Measurements from ENCODE around the gene RNF14. TPM values are rescaled to one million over a fixed set of nuclear protein-coding genes. Genes with fewer than 3 reads are reported as not detected.

Gene RNF14
- polyA plus RNA-seq, 3 donors, result 9.7 to 52.8 (median 31.2) TPM

DNA sequence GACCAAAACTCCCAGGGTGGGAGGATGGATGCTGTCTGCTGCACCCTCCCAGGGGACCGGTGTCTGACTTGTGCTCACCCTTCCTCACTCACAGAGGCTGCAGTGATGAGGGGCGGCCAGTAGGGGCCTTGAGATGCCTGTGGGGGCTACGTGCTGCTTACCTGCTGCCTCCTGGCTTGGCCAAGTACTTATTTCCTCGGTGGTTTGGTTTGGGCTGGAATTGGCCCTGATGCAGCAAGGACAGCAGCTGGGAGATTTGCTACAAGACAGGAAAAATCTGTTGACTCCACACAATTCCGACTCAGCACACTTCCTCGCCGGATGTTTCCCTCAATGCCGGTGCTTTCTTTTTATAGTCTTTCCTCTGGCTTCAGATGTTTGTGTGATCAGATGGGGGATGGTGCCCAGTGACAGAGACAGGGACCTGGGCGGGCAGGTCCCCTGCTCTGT is 17.5 kb upstream of the RNF14 start:
- Histone ChIP-seq H3K4me2 (replicated peaks; ENCODE audit: extremely low read depth, low read length, poor library complexity, severe bottlenecking) (no peak overlapping the region), H3K4me1 (ENCODE audit: control insufficient read depth in 1 of 2, insufficient read depth in 2 of 2, low read length in 2 of 2) (peaks cover 20 to 23% of the 10 kb centered on the region in 2 donors), H3K27me3 (ENCODE audit: control insufficient read depth in 2 of 2, insufficient read depth in 2 of 2, low read length in 2 of 2) (no peaks in the 10 kb centered on the region), H3K9ac (ENCODE audit: insufficient read depth, low read length, poor library complexity, severe bottlenecking) (no peak overlapping the region), H3K4me3 (replicated peaks in 1 of 3; ENCODE audit: low read depth in 2 of 3, low read length in 3 of 3) (no peak overlapping the region), H4K20me1 (ENCODE audit: insufficient read depth, low read length) (no peaks in the 10 kb centered on the region), H3K79me2 (ENCODE audit: insufficient read depth, low read length) (no peaks in the 10 kb centered on the region), H2AFZ (ENCODE audit: insufficient read depth, low read depth, low read length, poor library complexity, severe bottlenecking) (no peak overlapping the region), H3K9me3 (replicated peaks in 1 of 2; ENCODE audit: control insufficient read depth in 1 of 2, insufficient read depth in 1 of 2, low read length in 2 of 2) (no peaks in the 10 kb centered on the region), H3K27ac (ENCODE audit: low read depth in 1 of 2, low read length in 2 of 2) (no peak overlapping the region), H3K36me3 (replicated peaks in 1 of 2; ENCODE audit: control insufficient read depth in 1 of 2, insufficient read depth in 2 of 2, low read length in 2 of 2) (no peaks in the 10 kb centered on the region)
- Mint-ChIP-seq H3K9me3 (no peaks in the 10 kb centered on the region), H3K4me1 (peaks cover 37% of the 10 kb centered on the region), H3K27ac (no peak overlapping the region), H3K36me3 (peaks cover under 1 to 8% of the 10 kb centered on the region in 2 donors), H3K27me3 (ENCODE audit: low read depth in 3 of 3) (peaks cover 2 to 15% (median 4%) of the 10 kb centered on the region in 3 donors), H3K4me3 (peak overlapping the region in 1 of 2 donors; percentile 28)
- no peak for DNase-seq
- 65% methylated on average over 2 of the region's 9 CpGs for WGBS (ENCODE audit: insufficient coverage)
- TF ChIP-seq, protein P1, sequence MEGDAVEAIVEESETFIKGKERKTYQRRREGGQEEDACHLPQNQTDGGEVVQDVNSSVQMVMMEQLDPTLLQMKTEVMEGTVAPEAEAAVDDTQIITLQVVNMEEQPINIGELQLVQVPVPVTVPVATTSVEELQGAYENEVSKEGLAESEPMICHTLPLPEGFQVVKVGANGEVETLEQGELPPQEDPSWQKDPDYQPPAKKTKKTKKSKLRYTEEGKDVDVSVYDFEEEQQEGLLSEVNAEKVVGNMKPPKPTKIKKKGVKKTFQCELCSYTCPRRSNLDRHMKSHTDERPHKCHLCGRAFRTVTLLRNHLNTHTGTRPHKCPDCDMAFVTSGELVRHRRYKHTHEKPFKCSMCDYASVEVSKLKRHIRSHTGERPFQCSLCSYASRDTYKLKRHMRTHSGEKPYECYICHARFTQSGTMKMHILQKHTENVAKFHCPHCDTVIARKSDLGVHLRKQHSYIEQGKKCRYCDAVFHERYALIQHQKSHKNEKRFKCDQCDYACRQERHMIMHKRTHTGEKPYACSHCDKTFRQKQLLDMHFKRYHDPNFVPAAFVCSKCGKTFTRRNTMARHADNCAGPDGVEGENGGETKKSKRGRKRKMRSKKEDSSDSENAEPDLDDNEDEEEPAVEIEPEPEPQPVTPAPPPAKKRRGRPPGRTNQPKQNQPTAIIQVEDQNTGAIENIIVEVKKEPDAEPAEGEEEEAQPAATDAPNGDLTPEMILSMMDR (IDR thresholded peaks at IDR 0.05), result peak; percentile 31
- intact Hi-C loops (cut with micrococcal nuclease), result no loop called here

DNA sequence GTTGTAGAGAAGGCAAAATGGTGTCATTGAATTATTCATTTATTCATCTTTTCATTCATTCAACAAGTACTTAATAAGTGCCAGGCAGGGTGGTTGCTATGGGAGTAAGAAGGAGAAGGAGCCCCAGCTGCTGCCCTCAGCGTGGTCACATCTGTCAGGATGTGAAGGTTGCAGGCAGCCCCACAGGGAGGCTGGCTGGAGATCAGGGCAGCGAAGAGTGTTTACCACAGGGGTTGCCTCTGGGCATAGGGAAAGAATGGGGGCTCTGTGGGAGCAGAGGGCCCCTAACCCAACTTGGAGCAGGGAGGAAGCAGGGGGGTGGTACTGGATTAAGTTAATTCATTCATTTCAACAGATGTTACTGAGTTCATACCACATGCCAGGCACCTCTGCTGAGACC is 16.9 kb upstream of the RNF14 start:
- intact Hi-C loops (cut with micrococcal nuclease), result no loop called here
- Mint-ChIP-seq H3K27me3 (ENCODE audit: low read depth in 3 of 3) (peaks cover 2 to 15% (median 4%) of the 10 kb centered on the region in 3 donors), H3K4me3 (no peak overlapping the region), H3K27ac (no peak overlapping the region), H3K36me3 (peaks cover 3 to 9% of the 10 kb centered on the region in 2 donors), H3K9me3 (no peaks in the 10 kb centered on the region), H3K4me1 (peaks cover 33% of the 10 kb centered on the region)
- Histone ChIP-seq H3K27me3 (ENCODE audit: control insufficient read depth in 2 of 2, insufficient read depth in 2 of 2, low read length in 2 of 2) (no peaks in the 10 kb centered on the region), H3K4me1 (ENCODE audit: control insufficient read depth in 1 of 2, insufficient read depth in 2 of 2, low read length in 2 of 2) (peaks cover 17 to 19% of the 10 kb centered on the region in 2 donors), H2AFZ (ENCODE audit: insufficient read depth, low read depth, low read length, poor library complexity, severe bottlenecking) (no peak overlapping the region), H3K4me3 (replicated peaks in 1 of 3; ENCODE audit: low read depth in 2 of 3, low read length in 3 of 3) (no peak overlapping the region), H3K9me3 (replicated peaks in 1 of 2; ENCODE audit: control insufficient read depth in 1 of 2, insufficient read depth in 1 of 2, low read length in 2 of 2) (no peaks in the 10 kb centered on the region), H3K79me2 (ENCODE audit: insufficient read depth, low read length) (no peaks in the 10 kb centered on the region), H3K36me3 (replicated peaks in 1 of 2; ENCODE audit: control insufficient read depth in 1 of 2, insufficient read depth in 2 of 2, low read length in 2 of 2) (no peaks in the 10 kb centered on the region), H3K27ac (ENCODE audit: low read depth in 1 of 2, low read length in 2 of 2) (no peak overlapping the region), H4K20me1 (ENCODE audit: insufficient read depth, low read length) (no peaks in the 10 kb centered on the region), H3K9ac (ENCODE audit: insufficient read depth, low read length, poor library complexity, severe bottlenecking) (no peak overlapping the region), H3K4me2 (replicated peaks; ENCODE audit: extremely low read depth, low read length, poor library complexity, severe bottlenecking) (no peak overlapping the region)
- TF ChIP-seq, protein P1 (IDR thresholded peaks at IDR 0.05), result no peak
- DNase-seq, result no peak
- 5% methylated on average over 2 of the region's 2 CpGs for WGBS (ENCODE audit: insufficient coverage)

Measured in CD14-positive monocyte (primary cell).